HepG2 (cell line): ENCODE results near the gene MEDAG. TPM values are rescaled to one million over a fixed set of nuclear protein-coding genes. Genes with fewer than 3 reads are reported as not detected.

Experiments
- ATAC-seq: fragments of 200-7000 bp; cut with Tn5 transposase; 3 replicates; pipeline ENCODE4 v1.9.1; 2020; ENCODE audit warnings: mild to moderate bottlenecking, moderate library complexity
- BruUV-seq: library from RNA; stranded (reverse); fragments of 400-500 nt; replicated peaks from 2 replicates; lab custom pipeline; 2021; lab: Mats Ljungman, UMichigan
- CTCF ChIA-PET: fragments of 300-600 bp; formaldehyde crosslinking; extraction: SDS; loops from one replicate; lab custom pipeline; 2021; ENCODE audit warnings: low total read pairs, inconsistent platforms, low intra/inter-chr PET ratio; lab: Yijun Ruan, JAX
- POLR2A ChIA-PET: fragments of 350-600 bp; sonication (Branson Sonifier 250); formaldehyde crosslinking; loops from one replicate; lab custom pipeline; 2020; ENCODE audit warnings: antibody characterized with exemption, inconsistent platforms; lab: Yijun Ruan, JAX
- DNase-seq: peaks from one replicate; pipeline ENCODE4 v3.0.0-alpha.2; 2015; ENCODE audit warnings: low spot score
- FAIRE-seq: peaks from 3 replicates; lab custom pipeline; 2011; peaks lifted over from hg19 to GRCh38; lab: Jason Lieb, UNC
- H2AFZ ChIP-seq: one replicate; pipeline ENCODE4 v1.6.1; 2011; ENCODE audit warnings: low read length, inconsistent platforms
- H3K27ac ChIP-seq: fragments of 300-600 bp; 3 replicates; pipeline ENCODE4 v1.8.0; 2011; ENCODE audit warnings: mixed run types, mild to moderate bottlenecking, mixed read lengths, low read length, inconsistent platforms; ENCODE audit not compliant: insufficient read depth; ENCODE audit errors: extremely low read length
- H3K27me3 ChIP-seq, 2 experiments: fragments of 200-600 bp in 1 of 2; 2 replicates in 1 of 2; 3 replicates in 1 of 2; pipeline versions ENCODE4 v1.6.0 to v1.8.0; 2011; ENCODE audit warnings: low read length in 2 of 2, mild to moderate bottlenecking in 2 of 2, moderate library complexity in 2 of 2, inconsistent platforms in 1 of 2; ENCODE audit not compliant: insufficient read depth in 2 of 2, control insufficient read depth in 1 of 2
- H3K36me3 ChIP-seq, 2 experiments: fragments of 200-600 bp in 1 of 2; replicated peaks in 1 of 2; 2 replicates in 1 of 2; 3 replicates in 1 of 2; pipeline versions ENCODE4 v1.5.1 to v1.8.0; 2011; ENCODE audit warnings: low read length in 2 of 2, inconsistent platforms in 1 of 2; ENCODE audit not compliant: insufficient read depth in 2 of 2, control insufficient read depth in 1 of 2
- H3K4me1 ChIP-seq: 2 replicates; pipeline ENCODE4 v1.5.1; 2012; ENCODE audit warnings: low read length, inconsistent platforms; ENCODE audit not compliant: insufficient read depth
- H3K4me2 ChIP-seq: 2 replicates; pipeline ENCODE4 v1.6.0; 2011; ENCODE audit warnings: low read depth, low read length, inconsistent platforms
- H3K4me3 ChIP-seq, 3 experiments: fragments of 200-600 bp in 1 of 3; sonication (generic), shearing (Covaris generic) in 1 of 3; replicated peaks in 1 of 3; 2 replicates each; pipeline ENCODE4 v1.5.1; 2011 to 2016; ENCODE audit warnings: low read length in 3 of 3, inconsistent platforms in 2 of 3, low read depth in 2 of 3, mild to moderate bottlenecking in 2 of 3, control low read depth in 1 of 3, mixed read lengths in 1 of 3; ENCODE audit not compliant: insufficient read depth in 1 of 3
- H3K79me2 ChIP-seq: one replicate; pipeline ENCODE4 v1.6.1; 2011; ENCODE audit warnings: low read length, inconsistent platforms; ENCODE audit not compliant: insufficient read depth
- H3K9ac ChIP-seq: 2 replicates; pipeline ENCODE4 v1.6.0; 2011; ENCODE audit warnings: mild to moderate bottlenecking, low read depth, low read length, inconsistent platforms; ENCODE audit not compliant: insufficient read depth
- H3K9me3 ChIP-seq: 2 replicates; pipeline ENCODE4 v1.5.1; 2012; ENCODE audit warnings: mild to moderate bottlenecking, low read length
- H4K20me1 ChIP-seq: 2 replicates; pipeline ENCODE4 v1.6.0; 2011; ENCODE audit warnings: inconsistent platforms, mild to moderate bottlenecking, low read length, moderate library complexity; ENCODE audit not compliant: insufficient read depth
- CBFB ChIP-seq: sonication (generic); formaldehyde crosslinking; IDR thresholded peaks from 2 replicates; pipeline ENCODE4 v1.4.0; 2020; ENCODE audit warnings: missing genetic modification reagents
- CREB1 ChIP-seq, 2 experiments: fragments of 450-650 bp in 1 of 2; IDR thresholded peaks; 2 replicates each; pipeline ENCODE4 v1.6.1; 2016 to 2017; ENCODE audit warnings: control low read depth in 1 of 2, mild to moderate bottlenecking in 1 of 2, missing compliant biosample characterization in 1 of 2, missing genetic modification characterization in 1 of 2
- FOXP1 ChIP-seq, 2 experiments: fragments of 450-650 bp in 1 of 2; IDR thresholded peaks; 2 replicates each; pipeline ENCODE4 v1.6.1; 2017 to 2018; ENCODE audit warnings: antibody characterized with exemption in 1 of 2
- HOXA9 ChIP-seq: sonication (generic); formaldehyde crosslinking; IDR thresholded peaks from 2 replicates; pipeline ENCODE4 v1.8.1; 2022; ENCODE audit warnings: missing genetic modification reagents, mild to moderate bottlenecking, moderate library complexity, borderline replicate concordance
- SNAPC2 ChIP-seq: sonication (generic); formaldehyde crosslinking; IDR thresholded peaks from 2 replicates; pipeline ENCODE4 v1.8.1; 2022; ENCODE audit warnings: mild to moderate bottlenecking, missing genetic modification reagents
- ZNF383 ChIP-seq: sonication (generic); formaldehyde crosslinking; IDR thresholded peaks from 2 replicates; pipeline ENCODE4 v1.4.0; 2020; ENCODE audit warnings: missing genetic modification reagents, mild to moderate bottlenecking, borderline replicate concordance
- ZNF441 ChIP-seq: sonication (generic); formaldehyde crosslinking; IDR thresholded peaks from 2 replicates; pipeline ENCODE4 v1.7.0; 2021; ENCODE audit warnings: missing genetic modification reagents, borderline replicate concordance
- WGBS: methylation state at CpG from one replicate; pipeline ENCODE4 v1.1.6; 2017; ENCODE audit warnings: low lambda C conversion rate; 5-methylcytosine and 5-hydroxymethylcytosine counted together
- in situ Hi-C: cut with HindIII; loops from 2 replicates; pipeline ENCODE4 v1.10.0; 2017; ENCODE audit warnings: low pct_unique_long_range_greater_than_20kb; ENCODE audit not compliant: extremely low pct_ligation_motif_present
- intact Hi-C: fragments of 100-400 bp; cut with micrococcal nuclease; formaldehyde crosslinking; loops from one replicate; pipeline ENCODE4 v1.10.0; 2022; ENCODE audit not compliant: unreplicated experiment
- polyA plus RNA-seq, 8 experiments: library from polyadenylated mRNA; depleted of rRNA in 3 of 8; stranded (reverse) in 7 of 8; unstranded in 1 of 8; fragments of >200 nt; fragmentation: Illumina TruSeq in 4 of 8; extraction: Trizol in 4 of 8; gene quantifications; 2 replicates each; pipeline versions ENCODE4 v1.2.1 to v1.2.3, GENCODE V29; 2011 to 2016; ENCODE audit warnings: low read depth in 4 of 8, missing spikeins in 1 of 8, mixed read lengths in 1 of 8; ENCODE audit not compliant: insufficient read depth in 1 of 8
- total RNA-seq, 5 experiments: library from RNA; depleted of rRNA; stranded (reverse); fragments of >200 nt; fragmentation: Illumina TruSeq; extraction: Trizol; gene quantifications; 2 replicates each; pipeline ENCODE4 v1.2.3, GENCODE V29; 2016; ENCODE audit warnings: low read depth in 1 of 5

The MEDAG gene
- total and polyA plus RNA-seq, 2 of the 13 experiments (the other 11 are each of a cell fraction or from before 2014, with no cell fraction given): not detected

GRCh38 chr13:30868799-30869470 is 37.1 kb upstream of the MEDAG start:
- ChIA-PET POLR2A (no interaction called here), CTCF (no interaction called here)
- no TSS peak for BruUV-seq
- Histone ChIP-seq H2AFZ (no peak overlapping the region), H3K27me3 (peaks cover 0 to 12% of the 10 kb centered on the region in 2 experiments; a peak in 4 of 5 replicates), H3K4me3 (no peak overlapping the region), H3K79me2 (no peaks in the 10 kb centered on the region), H3K27ac (no peak overlapping the region), H3K36me3 (no peaks in the 10 kb centered on the region), H3K9ac (no peak overlapping the region), H3K4me2 (no peak overlapping the region), H3K4me1 (peaks cover 75% of the 10 kb centered on the region), H4K20me1 (no peaks in the 10 kb centered on the region), H3K9me3 (no peaks in the 10 kb centered on the region)
- WGBS: 40% methylated on average over 5 of the region's 5 CpGs
- in situ Hi-C loops (no loop called here), intact Hi-C loops (no loop called here)
- FAIRE-seq (no peak), DNase-seq (no peak), ATAC-seq (no peak)
- no peak for TF ChIP-seq HOXA9 (CRISPR knock-in tag)

DNA sequence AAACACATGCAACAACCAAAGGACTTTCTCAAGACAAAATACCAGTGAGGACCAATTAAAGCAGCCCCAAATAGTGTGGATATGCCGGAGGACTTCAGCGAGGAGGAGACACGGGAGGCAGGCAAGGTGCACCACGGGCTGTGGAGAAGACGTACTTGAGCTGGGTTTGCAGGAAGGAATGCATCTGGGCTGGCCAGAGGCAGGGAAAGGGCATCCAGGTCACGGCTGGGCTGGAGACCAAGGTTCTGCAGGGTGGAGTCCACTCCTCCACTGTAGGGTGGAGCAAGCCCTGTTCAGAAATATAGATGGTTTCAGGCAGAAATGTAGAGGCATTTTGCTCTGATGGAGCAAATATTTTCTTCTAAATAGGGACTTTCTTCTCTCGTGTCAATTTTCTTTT is 36.6 kb upstream of the MEDAG start:
- H3K4me2 ChIP-seq: no peak overlapping the region; the same call in 1 of the 2 replicates
- in situ Hi-C loops: no loop called here
- H3K27me3 ChIP-seq: peaks cover 0 to 17% of the 10 kb centered on the region in 2 experiments; a peak in 4 of 5 replicates
- CTCF ChIA-PET: no interaction called here
- H3K4me1 ChIP-seq: peaks cover 69% of the 10 kb centered on the region
- no peak overlapping the region for H3K27ac ChIP-seq
- no TSS peak for BruUV-seq
- no peak overlapping the region for H3K4me3 ChIP-seq
- WGBS: 14% methylated on average over 7 of the region's 7 CpGs
- H2AFZ ChIP-seq: no peak overlapping the region
- no peaks in the 10 kb centered on the region for H3K79me2 ChIP-seq
- H3K36me3 ChIP-seq: no peaks in the 10 kb centered on the region
- no peak for TF ChIP-seq ZNF441 (CRISPR knock-in tag)
- no peak for TF ChIP-seq FOXP1 (IDR thresholded peaks at IDR 0.05)
- no peak for TF ChIP-seq FOXP1 (CRISPR knock-in tag; IDR thresholded peaks at IDR 0.05)
- TF ChIP-seq SNAPC2: no peak
- TF ChIP-seq ZNF383 (CRISPR knock-in tag): no peak
- no peak for TF ChIP-seq CREB1 (IDR thresholded peaks at IDR 0.05)
- TF ChIP-seq CREB1 (CRISPR knock-in tag; IDR thresholded peaks at IDR 0.05): no peak
- TF ChIP-seq CBFB (CRISPR knock-in tag): no peak
- TF ChIP-seq, all 625 proteins: peak for 0
- POLR2A ChIA-PET: no interaction called here
- H3K9me3 ChIP-seq: no peaks in the 10 kb centered on the region
- intact Hi-C loops: no loop called here
- ATAC-seq: no peak
- H3K9ac ChIP-seq: no peak overlapping the region
- DNase-seq: no peak
- no peak for FAIRE-seq
- H4K20me1 ChIP-seq: no peaks in the 10 kb centered on the region
